Upper lobe of left lung (tissue), 6 donors: ENCODE results near the gene STK16. TPM values are rescaled to one million over a fixed set of nuclear protein-coding genes. Genes with fewer than 3 reads are reported as not detected.

Experiments
- ATAC-seq, 2 donors: fragments of 200-7000 bp; cut with Tn5 transposase; one replicate each; pipeline ENCODE4 v1.9.1; 2022; ENCODE audit warnings: mild to moderate bottlenecking in 2 of 2, moderate library complexity in 2 of 2; ENCODE audit not compliant: low FRiP score in 2 of 2
- DNase-seq, 2 donors: peaks; one replicate each; pipeline ENCODE4 v3.0.0-alpha.2; 2019 to 2020
- H3K27ac ChIP-seq, 4 donors: fragments of 200-600 bp; sonication (generic); one replicate each; pipeline ENCODE4 v1.5.1; 2016 to 2019
- H3K27me3 ChIP-seq, 4 donors: fragments of 200-600 bp; sonication (generic); one replicate each; pipeline ENCODE4 v1.5.1; 2017 to 2019
- H3K36me3 ChIP-seq, 4 donors: fragments of 200-600 bp; sonication (generic); one replicate each; pipeline ENCODE4 v1.5.1; 2016 to 2019
- H3K4me1 ChIP-seq, 4 donors: fragments of 200-600 bp; sonication (generic); one replicate each; pipeline ENCODE4 v1.5.1; 2018 to 2019
- H3K4me3 ChIP-seq, 4 donors: fragments of 200-600 bp; sonication (generic); one replicate each; pipeline ENCODE4 v1.5.1; 2017 to 2019; ENCODE audit warnings: mild to moderate bottlenecking in 2 of 4, moderate library complexity in 1 of 4
- H3K9me3 ChIP-seq, 4 donors: fragments of 200-600 bp; sonication (generic); one replicate each; pipeline ENCODE4 v1.5.1; 2018 to 2019
- CTCF ChIP-seq, 6 experiments: fragments of 450-650 bp in 4 of 6; fragments of 200-600 bp in 2 of 6; sonication (generic) in 2 of 6; IDR thresholded peaks; one replicate each; pipeline ENCODE4 v1.5.1; 2016 to 2019; ENCODE audit warnings: antibody characterized with exemption in 6 of 6
- EP300 ChIP-seq, 4 donors: sonication (generic); formaldehyde crosslinking; IDR thresholded peaks; one replicate each; pipeline ENCODE4 v1.5.1; 2017; ENCODE audit warnings: antibody characterized with exemption in 4 of 4, control low read depth in 2 of 4
- POLR2A ChIP-seq, 4 donors: fragments of 450-650 bp; IDR thresholded peaks; one replicate each; pipeline ENCODE4 v1.5.1; 2016 to 2017; ENCODE audit warnings: antibody characterized with exemption in 4 of 4, mild to moderate bottlenecking in 2 of 4
- POLR2AphosphoS5 ChIP-seq, 2 donors: sonication (generic); formaldehyde crosslinking; IDR thresholded peaks; one replicate each; pipeline ENCODE4 v1.5.1; 2017; ENCODE audit warnings: antibody characterized with exemption in 2 of 2
- WGBS, 2 donors: methylation state at CpG; one replicate each; pipeline ENCODE4 v1.1.5; 2017 to 2018; 5-methylcytosine and 5-hydroxymethylcytosine counted together
- total RNA-seq, 6 donors: library from RNA; depleted of rRNA in 4 of 6; stranded (reverse); fragments of >200 nt in 4 of 6; gene quantifications; one replicate each; pipeline versions ENCODE4 v1.1.0 to v1.2.1, GENCODE V29; 2016 to 2021
- donor health status: DM: no; HTN: no; CAD: no; lungs with moderate emphysema.
- donor health status: DM: no; HTN: yes; CAD: no; lungs with severe emphysema.

STK16 gene
- total RNA-seq, 6 donors from 2014 or later, result 12.6 to 28.3 (median 15.7) TPM

- Histone ChIP-seq H3K9me3 (no peaks in the 10 kb centered on the region), H3K27me3 (no peaks in the 10 kb centered on the region), H3K36me3 (peaks cover 17 to 53% (median 47%) of the 10 kb centered on the region in 4 donors), H3K4me1 (peaks cover 22 to 29% (median 24%) of the 10 kb centered on the region in 4 donors), H3K27ac (peak overlapping the region in 3 of 4 donors; percentile 97 to 100 (median 98)), H3K4me3 (no peak overlapping the region)
- 90 to 94% methylated on average over 2 to 4 of the region's 4 CpGs for WGBS, 2 donors
- TF ChIP-seq CTCF (IDR thresholded peaks at IDR 0.05), result no peak
- TF ChIP-seq POLR2A (IDR thresholded peaks at IDR 0.05), result no peak
- no peak for TF ChIP-seq POLR2AphosphoS5 (IDR thresholded peaks at IDR 0.05)
- no peak for TF ChIP-seq EP300 (IDR thresholded peaks at IDR 0.05)
- ATAC-seq (no peak), DNase-seq (no peak)
Measured at GRCh38 chr2:219280651-219281050, 35.4 kb downstream of the STK16 start.

- Histone ChIP-seq H3K9me3 (no peaks in the 10 kb centered on the region), H3K4me1 (peaks cover 22 to 29% (median 24%) of the 10 kb centered on the region in 4 donors), H3K27ac (no peak overlapping the region), H3K27me3 (no peaks in the 10 kb centered on the region), H3K4me3 (no peak overlapping the region), H3K36me3 (peaks cover 17 to 60% (median 53%) of the 10 kb centered on the region in 4 donors)
- no peak for ATAC-seq
- DNase-seq, result no peak
- TF ChIP-seq EP300 (IDR thresholded peaks at IDR 0.05) (no peak), POLR2AphosphoS5 (IDR thresholded peaks at IDR 0.05) (no peak), POLR2A (IDR thresholded peaks at IDR 0.05) (no peak), CTCF (IDR thresholded peaks at IDR 0.05) (no peak)
- WGBS, 2 donors, result 75 to 85% methylated on average over 2 to 8 of the region's 8 CpGs
Measured at GRCh38 chr2:219281588-219281987, 36.3 kb downstream of the STK16 start.

- DNase-seq, result no peak
- H3K36me3 ChIP-seq, result peaks cover 17 to 64% (median 54%) of the 10 kb centered on the region in 4 donors
- TF ChIP-seq CTCF (IDR thresholded peaks at IDR 0.05), result no peak
- no peak for TF ChIP-seq POLR2A (IDR thresholded peaks at IDR 0.05)
- TF ChIP-seq POLR2AphosphoS5 (IDR thresholded peaks at IDR 0.05), result no peak
- no peak for TF ChIP-seq EP300 (IDR thresholded peaks at IDR 0.05)
- H3K27me3 ChIP-seq, result no peaks in the 10 kb centered on the region
- ATAC-seq, result no peak
- no peak overlapping the region for H3K27ac ChIP-seq
- WGBS, 2 donors, result 88 to 92% methylated on average over 5 of the region's 5 CpGs
- no peaks in the 10 kb centered on the region for H3K9me3 ChIP-seq
- no peak overlapping the region for H3K4me3 ChIP-seq
- H3K4me1 ChIP-seq, result peaks cover 22 to 29% (median 24%) of the 10 kb centered on the region in 4 donors
Measured at GRCh38 chr2:219282375-219282774, 37.1 kb downstream of the STK16 start.

- no peak for ATAC-seq
- no peak overlapping the region for H3K27ac ChIP-seq
- 93 to 96% methylated on average over 15 to 17 of the region's 17 CpGs for WGBS, 2 donors
- H3K9me3 ChIP-seq, result no peaks in the 10 kb centered on the region
- H3K36me3 ChIP-seq, result peaks cover 17 to 64% (median 54%) of the 10 kb centered on the region in 4 donors
- H3K4me1 ChIP-seq, result peaks cover 15 to 22% (median 18%) of the 10 kb centered on the region in 4 donors
- DNase-seq, result peak in 1 of 2 donors; percentile 39
- no peaks in the 10 kb centered on the region for H3K27me3 ChIP-seq
- H3K4me3 ChIP-seq, result no peak overlapping the region
- TF ChIP-seq CTCF (IDR thresholded peaks at IDR 0.05) (no peak), EP300 (IDR thresholded peaks at IDR 0.05) (no peak), POLR2A (IDR thresholded peaks at IDR 0.05) (no peak), POLR2AphosphoS5 (IDR thresholded peaks at IDR 0.05) (no peak)
Measured at GRCh38 chr2:219282943-219283581, 37.8 kb downstream of the STK16 start.
